GM19463 (cell line): ENCODE measurements around the gene HOXA5.
A peak's percentile ranks its signal among the peaks of the same experiment; 100 is the strongest.

ENCODE experiments used
- ATAC-seq: cut with Tn5 transposase; IDR thresholded peaks from one replicate; pipeline ENCODE4 v1.9.1; 2021; ENCODE audit warnings: mild to moderate bottlenecking, moderate library complexity; ENCODE audit not compliant: unreplicated experiment

HOXA5 gene

GRCh38 chr7:27138472-27138871, 5.0 kb downstream of the HOXA5 start:
- ATAC-seq = no peak

GRCh38 chr7:27137640-27138315, 5.7 kb downstream of the HOXA5 start:
- ATAC-seq = no peak

GRCh38 chr7:27134392-27134791, 9.1 kb downstream of the HOXA5 start:
- ATAC-seq = peak; percentile 56

GRCh38 chr7:27133409-27134231, 9.9 kb downstream of the HOXA5 start:
- no peak for ATAC-seq

GRCh38 chr7:27132978-27133377, 10.5 kb downstream of the HOXA5 start:
- ATAC-seq = no peak

GRCh38 chr7:27132214-27132613, 11.3 kb downstream of the HOXA5 start:
- ATAC-seq = no peak

- no peak for ATAC-seq
These were observed 12.1 kb downstream of the HOXA5 start for GRCh38 chr7:27131390-27131819.

GRCh38 chr7:27130540-27131389, 12.7 kb downstream of the HOXA5 start, which contains the start of gene HOXA4:
Gene HOXA4 (minus strand): TSS chr7:27130757. CDS start chr7:27130733, 24 bp downstream.
- ATAC-seq = no peak

GRCh38 chr7:27129729-27130539, 13.5 kb downstream of the HOXA5 start:
- ATAC-seq = no peak

GRCh38 chr7:27128776-27129728, 14.4 kb downstream of the HOXA5 start:
- no peak for ATAC-seq

- ATAC-seq = no peak
These were observed 15.4 kb downstream of the HOXA5 start for GRCh38 chr7:27128034-27128433.

GRCh38 chr7:27126596-27127327, 16.7 kb downstream of the HOXA5 start:
- no peak for ATAC-seq

GRCh38 chr7:27125986-27126394, 17.5 kb downstream of the HOXA5 start:
- no peak for ATAC-seq

GRCh38 chr7:27124902-27125689, 18.4 kb downstream of the HOXA5 start:
- ATAC-seq = no peak

GRCh38 chr7:27124096-27124901, 19.2 kb downstream of the HOXA5 start:
- no peak for ATAC-seq

- no peak for ATAC-seq
These were observed 19.9 kb downstream of the HOXA5 start for GRCh38 chr7:27123477-27124053.
